IMR-90 (cell line): ENCODE measurements around the gene RNF223. TPM values are rescaled to one million over a fixed set of nuclear protein-coding genes. Genes with fewer than 3 reads are reported as not detected.

ENCODE experiments used
- ATAC-seq: fragments of 200-7000 bp; cut with Tn5 transposase; 2 replicates; pipeline ENCODE4 v1.9.1; 2020; ENCODE audit warnings: low read depth, mild to moderate bottlenecking, moderate library complexity
- BruUV-seq: library from RNA; stranded (reverse); fragments of 400-500 nt; replicated peaks from 2 replicates; lab custom pipeline; 2021; lab: Mats Ljungman, UMichigan
- CTCF ChIA-PET: fragments of 300-600 bp; formaldehyde crosslinking; extraction: SDS; loops from one replicate; lab custom pipeline; 2021; ENCODE audit warnings: antibody characterized with exemption; lab: Yijun Ruan, JAX
- POLR2A ChIA-PET: fragments of 300-600 bp; sonication (Branson Sonifier 250); formaldehyde crosslinking; loops from one replicate; lab custom pipeline; 2022; ENCODE audit warnings: antibody characterized with exemption; ENCODE audit not compliant: unreplicated experiment; lab: Charles Lee
- DNase-seq: peaks from one replicate; pipeline ENCODE4 v3.0.0; 2013
- H2AFZ ChIP-seq: replicated peaks from 2 replicates; pipeline ENCODE3; 2013; ENCODE audit warnings: low read length, mild to moderate bottlenecking; ENCODE audit not compliant: poor library complexity
- H2AK5ac ChIP-seq: 2 replicates; pipeline ENCODE4 v1.6.1; 2013; ENCODE audit warnings: low read depth, low read length, inconsistent platforms
- H2AK9ac ChIP-seq: replicated peaks from 2 replicates; pipeline ENCODE3; 2013; ENCODE audit warnings: mild to moderate bottlenecking, low read depth, low read length, moderate library complexity; ENCODE audit not compliant: poor library complexity
- H2BK120ac ChIP-seq: 2 replicates; pipeline ENCODE4 v1.6.1; 2013; ENCODE audit warnings: low read depth, low read length, inconsistent platforms
- H2BK15ac ChIP-seq: 3 replicates; pipeline ENCODE4 v1.6.1; 2013; ENCODE audit warnings: low read depth, low read length, inconsistent platforms
- H2BK20ac ChIP-seq: 2 replicates; pipeline ENCODE4 v1.6.1; 2013; ENCODE audit warnings: low read depth, mild to moderate bottlenecking, inconsistent platforms, low read length, moderate library complexity
- H2BK5ac ChIP-seq: 2 replicates; pipeline ENCODE4 v1.6.1; 2013; ENCODE audit warnings: mild to moderate bottlenecking, low read depth, low read length, inconsistent platforms; ENCODE audit not compliant: poor library complexity, severe bottlenecking
- H3K14ac ChIP-seq: replicated peaks from 2 replicates; pipeline ENCODE4 v1.6.1; 2013; ENCODE audit warnings: low read depth, low read length, inconsistent platforms
- H3K18ac ChIP-seq: 2 replicates; pipeline ENCODE4 v1.6.1; 2013; ENCODE audit warnings: low read depth, low read length, control low read depth
- H3K23ac ChIP-seq: 2 replicates; pipeline ENCODE4 v1.6.1; 2013; ENCODE audit warnings: low read depth, low read length, inconsistent platforms
- H3K27ac ChIP-seq: 2 replicates; pipeline ENCODE4 v1.5.1; 2013; ENCODE audit warnings: mild to moderate bottlenecking, control low read depth, low read length; ENCODE audit not compliant: insufficient read depth
- H3K27me3 ChIP-seq: 2 replicates; pipeline ENCODE4 v1.6.1; 2013; ENCODE audit warnings: low read length; ENCODE audit not compliant: control insufficient read depth, insufficient read depth
- H3K36me3 ChIP-seq: 2 replicates; pipeline ENCODE4 v1.6.1; 2013; ENCODE audit warnings: low read length, mixed read lengths; ENCODE audit not compliant: control insufficient read depth, insufficient read depth
- H3K4ac ChIP-seq: 2 replicates; pipeline ENCODE4 v1.6.1; 2013; ENCODE audit warnings: low read depth, low read length, inconsistent platforms
- H3K4me1 ChIP-seq: 2 replicates; pipeline ENCODE4 v1.6.1; 2013; ENCODE audit warnings: low read length, mixed read lengths; ENCODE audit not compliant: control insufficient read depth, insufficient read depth
- H3K4me2 ChIP-seq: 2 replicates; pipeline ENCODE4 v1.6.1; 2013; ENCODE audit warnings: low read depth, mild to moderate bottlenecking, control low read depth, low read length, moderate library complexity
- H3K4me3 ChIP-seq: 2 replicates; pipeline ENCODE4 v1.5.1; 2013; ENCODE audit warnings: low read depth, mild to moderate bottlenecking, control low read depth, low read length, moderate library complexity; ENCODE audit not compliant: insufficient read depth
- H3K56ac ChIP-seq: 2 replicates; pipeline ENCODE4 v1.6.1; 2013; ENCODE audit warnings: low read length, inconsistent platforms; ENCODE audit not compliant: insufficient read depth; ENCODE audit errors: extremely low read depth
- H3K79me1 ChIP-seq, 2 experiments: 2 replicates each; pipeline ENCODE4 v1.6.1; 2013; ENCODE audit warnings: low read length in 2 of 2, inconsistent platforms in 1 of 2, low read depth in 1 of 2
- H3K9ac ChIP-seq: 2 replicates; pipeline ENCODE4 v1.6.1; 2013; ENCODE audit warnings: low read depth, low read length, control low read depth
- H3K9me1 ChIP-seq: 2 replicates; pipeline ENCODE4 v1.6.1; 2013; ENCODE audit warnings: low read length, inconsistent platforms; ENCODE audit not compliant: insufficient read depth
- H3K9me3 ChIP-seq: 2 replicates; pipeline ENCODE4 v1.6.1; 2013; ENCODE audit warnings: low read length; ENCODE audit not compliant: control insufficient read depth, insufficient read depth
- H4K20me1 ChIP-seq: 2 replicates; pipeline ENCODE4 v1.6.1; 2013; ENCODE audit warnings: low read length, inconsistent platforms; ENCODE audit not compliant: insufficient read depth
- H4K5ac ChIP-seq: 2 replicates; pipeline ENCODE4 v1.6.1; 2013; ENCODE audit warnings: mild to moderate bottlenecking, low read depth, low read length, control low read depth
- H4K8ac ChIP-seq, 2 experiments: 2 replicates each; pipeline ENCODE4 v1.6.1; 2013; ENCODE audit warnings: low read depth in 2 of 2, low read length in 2 of 2, control low read depth in 1 of 2, inconsistent platforms in 1 of 2
- H4K91ac ChIP-seq: 2 replicates; pipeline ENCODE4 v1.6.1; 2013; ENCODE audit warnings: low read depth, low read length, inconsistent platforms; ENCODE audit not compliant: insufficient read depth
- CEBPB ChIP-seq: IDR thresholded peaks from 2 replicates; pipeline ENCODE4 v1.6.1; 2012; ENCODE audit warnings: low read depth, low read length, improper control_type of control experiment
- CHD1 ChIP-seq: IDR thresholded peaks from 2 replicates; pipeline ENCODE4 v1.6.1; 2012; ENCODE audit warnings: low read depth, low read length, improper control_type of control experiment
- FOS ChIP-seq: fragments of 150-350 bp; IDR thresholded peaks from 2 replicates; pipeline ENCODE4 v1.6.1; 2016; ENCODE audit warnings: low read depth, low read length
- MAFK ChIP-seq: IDR thresholded peaks from 2 replicates; pipeline ENCODE4 v1.6.1; 2012; ENCODE audit warnings: low read depth, low read length, improper control_type of control experiment
- MAZ ChIP-seq: IDR thresholded peaks from 2 replicates; pipeline ENCODE4 v1.6.1; 2012; ENCODE audit warnings: low read depth, mild to moderate bottlenecking, low read length, improper control_type of control experiment, moderate library complexity, borderline replicate concordance
- MXI1 ChIP-seq: IDR thresholded peaks from 2 replicates; pipeline ENCODE4 v1.6.1; 2012; ENCODE audit warnings: low read depth, mild to moderate bottlenecking, low read length, moderate library complexity, borderline replicate concordance
- NFE2L2 ChIP-seq: fragments of 150-350 bp; IDR thresholded peaks from 2 replicates; pipeline ENCODE4 v1.6.1; 2016; ENCODE audit warnings: low read depth, mild to moderate bottlenecking, low read length
- POLR2A ChIP-seq: IDR thresholded peaks from 2 replicates; pipeline ENCODE4 v1.6.1; 2012; ENCODE audit warnings: mild to moderate bottlenecking, low read depth, low read length
- RAD21 ChIP-seq: IDR thresholded peaks from 2 replicates; pipeline ENCODE4 v1.6.1; 2012; ENCODE audit warnings: low read length, improper control_type of control experiment
- RCOR1 ChIP-seq: IDR thresholded peaks from 2 replicates; pipeline ENCODE4 v1.6.1; 2012; ENCODE audit warnings: mild to moderate bottlenecking, low read length, improper control_type of control experiment; ENCODE audit not compliant: insufficient replicate concordance
- SMC3 ChIP-seq: fragments of 150-350 bp; IDR thresholded peaks from 2 replicates; pipeline ENCODE4 v1.6.1; 2016; ENCODE audit warnings: low read depth, mild to moderate bottlenecking, antibody characterized with exemption, low read length, moderate library complexity
- WGBS, 2 experiments: methylation state at CpG; one replicate each; pipeline versions ENCODE4 v1.1.5 to v1.1.7; 2013; ENCODE audit warnings: missing lambda C conversion rate in 2 of 2; ENCODE audit not compliant: insufficient read length in 1 of 2; ENCODE audit errors: extremely low coverage in 2 of 2; 5-methylcytosine and 5-hydroxymethylcytosine counted together
- dilution Hi-C: fragments of 300-500 bp; cut with HindIII; formaldehyde crosslinking; loops from one replicate; pipeline ENCODE4 v1.14.3; 2018; ENCODE audit warnings: low sequenced_read_pairs; ENCODE audit not compliant: unreplicated experiment
- in situ Hi-C: fragments of 300-500 bp; cut with MboI; formaldehyde crosslinking; loops from 3 replicates; pipeline ENCODE4 v1.14.3; 2019; ENCODE audit warnings: low sequenced_read_pairs, inconsistent platforms, mixed read lengths
- intact Hi-C: fragments of 100-400 bp; cut with micrococcal nuclease; formaldehyde crosslinking; loops from 2 replicates; pipeline ENCODE4 v1.10.0; 2022
- polyA plus RNA-seq, 3 experiments: library from polyadenylated mRNA; depleted of rRNA; stranded (reverse); fragments of >200 nt; gene quantifications; 2 replicates each; pipeline ENCODE4 v1.2.3, GENCODE V29; 2012; ENCODE audit warnings: low replicate concordance in 1 of 3
- total RNA-seq: library from RNA; depleted of rRNA; stranded (reverse); fragments of >200 nt; gene quantifications from 2 replicates; pipeline ENCODE4 v1.2.3, GENCODE V29; 2012
- TF ChIP-seq, protein P1 (sequence below): fragments of 150-350 bp; IDR thresholded peaks from 2 replicates; pipeline ENCODE4 v1.6.1; 2017; ENCODE audit warnings: mild to moderate bottlenecking, antibody characterized with exemption, low read length, low read depth
- TF ChIP-seq, protein P2 (sequence below): conservative IDR thresholded peaks from 2 replicates; pipeline ENCODE4 v1.5.1; 2012; ENCODE audit warnings: mild to moderate bottlenecking, low read depth, low read length, improper control_type of control experiment
- TF ChIP-seq, protein P3 (sequence below): fragments of 150-350 bp; IDR thresholded peaks from 2 replicates; pipeline ENCODE4 v1.6.1; 2016; ENCODE audit warnings: low read depth, mild to moderate bottlenecking, low read length, moderate library complexity, borderline replicate concordance

RNF223 gene
- total and polyA plus RNA-seq, 2 of the 4 experiments (the other 2 are of a cell fraction), result not detected

DNA sequence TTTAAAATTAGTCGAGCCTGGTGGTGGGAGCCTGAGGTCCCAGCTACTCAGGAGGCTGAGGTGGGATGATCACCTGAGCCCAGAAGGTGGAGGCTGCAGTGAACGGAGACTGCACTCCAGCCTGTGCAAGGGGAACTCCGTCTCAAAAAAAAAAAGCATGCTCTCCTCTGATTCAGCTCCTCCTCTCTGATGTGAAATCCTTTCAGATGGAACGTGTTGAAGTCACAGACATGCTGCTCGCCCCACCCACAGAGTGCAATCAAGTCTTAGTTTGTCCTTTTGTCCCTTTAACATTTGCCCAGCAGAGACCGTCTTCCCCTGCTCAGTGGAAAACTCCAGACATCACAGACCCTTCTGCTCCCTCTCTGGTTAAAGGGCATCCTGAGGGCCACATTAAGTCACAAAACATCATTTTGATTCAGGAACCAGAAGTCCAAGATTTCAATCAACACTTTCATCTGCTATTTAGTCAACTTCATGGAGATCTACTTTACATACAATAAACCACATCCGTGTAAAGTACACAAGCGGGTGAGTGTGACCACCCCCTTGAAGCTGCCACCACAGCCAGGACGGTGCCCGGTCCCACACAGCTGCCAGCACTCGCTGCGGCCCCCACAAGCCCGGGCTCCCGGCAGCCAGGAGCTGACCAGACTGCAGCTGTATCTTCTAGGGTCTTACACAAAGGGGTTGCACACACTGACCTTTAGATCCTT, 18.9 kb upstream of the RNF223 start:
- no peak overlapping the region for H3K14ac ChIP-seq
- BruUV-seq, result no TSS peak
- H3K4me2 ChIP-seq, result no peak overlapping the region
- no peak overlapping the region for H3K4ac ChIP-seq
- POLR2A ChIA-PET, result no interaction called here
- no peaks in the 10 kb centered on the region for H3K36me3 ChIP-seq
- H2BK20ac ChIP-seq, result no peak overlapping the region
- H3K9me1 ChIP-seq, result 0 out of 2 replicates have a peak, but pooled peaks cover 3% of the 10 kb centered on the region
- H4K91ac ChIP-seq, result no peak overlapping the region
- no peak overlapping the region for H3K56ac ChIP-seq
- no peaks in the 10 kb centered on the region for H3K4me1 ChIP-seq
- H3K79me1 ChIP-seq, result no peaks in the 10 kb centered on the region
- H2BK15ac ChIP-seq, result no peak overlapping the region
- no peak overlapping the region for H2AFZ ChIP-seq
- H2AK5ac ChIP-seq, result no peak overlapping the region
- no peak for DNase-seq
- H4K8ac ChIP-seq, result no peak overlapping the region
- WGBS, 2 experiments, result 93% methylated on average over 8 of the region's 14 CpGs; no CpG with 5 or more reads in 1 of the 2 experiments
- no peak overlapping the region for H3K23ac ChIP-seq
- no peak overlapping the region for H2BK120ac ChIP-seq
- no peaks in the 10 kb centered on the region for H3K27me3 ChIP-seq
- no peak for ATAC-seq
- dilution Hi-C loops, result no loop called here
- CTCF ChIA-PET, result no interaction called here
- H3K18ac ChIP-seq, result no peak overlapping the region
- H2BK5ac ChIP-seq, result no peak overlapping the region
- no peak overlapping the region for H2AK9ac ChIP-seq
- TF ChIP-seq SMC3 (no peak), MXI1 (no peak), CHD1 (no peak), POLR2A (no peak), FOS (no peak), MAFK (no peak), RCOR1 (no peak), NFE2L2 (no peak), RAD21 (no peak), CEBPB (no peak), MAZ (no peak)
- TF ChIP-seq, protein P1, sequence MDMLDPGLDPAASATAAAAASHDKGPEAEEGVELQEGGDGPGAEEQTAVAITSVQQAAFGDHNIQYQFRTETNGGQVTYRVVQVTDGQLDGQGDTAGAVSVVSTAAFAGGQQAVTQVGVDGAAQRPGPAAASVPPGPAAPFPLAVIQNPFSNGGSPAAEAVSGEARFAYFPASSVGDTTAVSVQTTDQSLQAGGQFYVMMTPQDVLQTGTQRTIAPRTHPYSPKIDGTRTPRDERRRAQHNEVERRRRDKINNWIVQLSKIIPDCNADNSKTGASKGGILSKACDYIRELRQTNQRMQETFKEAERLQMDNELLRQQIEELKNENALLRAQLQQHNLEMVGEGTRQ, result no peak
- TF ChIP-seq, protein P2, sequence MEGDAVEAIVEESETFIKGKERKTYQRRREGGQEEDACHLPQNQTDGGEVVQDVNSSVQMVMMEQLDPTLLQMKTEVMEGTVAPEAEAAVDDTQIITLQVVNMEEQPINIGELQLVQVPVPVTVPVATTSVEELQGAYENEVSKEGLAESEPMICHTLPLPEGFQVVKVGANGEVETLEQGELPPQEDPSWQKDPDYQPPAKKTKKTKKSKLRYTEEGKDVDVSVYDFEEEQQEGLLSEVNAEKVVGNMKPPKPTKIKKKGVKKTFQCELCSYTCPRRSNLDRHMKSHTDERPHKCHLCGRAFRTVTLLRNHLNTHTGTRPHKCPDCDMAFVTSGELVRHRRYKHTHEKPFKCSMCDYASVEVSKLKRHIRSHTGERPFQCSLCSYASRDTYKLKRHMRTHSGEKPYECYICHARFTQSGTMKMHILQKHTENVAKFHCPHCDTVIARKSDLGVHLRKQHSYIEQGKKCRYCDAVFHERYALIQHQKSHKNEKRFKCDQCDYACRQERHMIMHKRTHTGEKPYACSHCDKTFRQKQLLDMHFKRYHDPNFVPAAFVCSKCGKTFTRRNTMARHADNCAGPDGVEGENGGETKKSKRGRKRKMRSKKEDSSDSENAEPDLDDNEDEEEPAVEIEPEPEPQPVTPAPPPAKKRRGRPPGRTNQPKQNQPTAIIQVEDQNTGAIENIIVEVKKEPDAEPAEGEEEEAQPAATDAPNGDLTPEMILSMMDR, result no peak
- TF ChIP-seq, protein P3, sequence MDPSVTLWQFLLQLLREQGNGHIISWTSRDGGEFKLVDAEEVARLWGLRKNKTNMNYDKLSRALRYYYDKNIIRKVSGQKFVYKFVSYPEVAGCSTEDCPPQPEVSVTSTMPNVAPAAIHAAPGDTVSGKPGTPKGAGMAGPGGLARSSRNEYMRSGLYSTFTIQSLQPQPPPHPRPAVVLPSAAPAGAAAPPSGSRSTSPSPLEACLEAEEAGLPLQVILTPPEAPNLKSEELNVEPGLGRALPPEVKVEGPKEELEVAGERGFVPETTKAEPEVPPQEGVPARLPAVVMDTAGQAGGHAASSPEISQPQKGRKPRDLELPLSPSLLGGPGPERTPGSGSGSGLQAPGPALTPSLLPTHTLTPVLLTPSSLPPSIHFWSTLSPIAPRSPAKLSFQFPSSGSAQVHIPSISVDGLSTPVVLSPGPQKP, result no peak
- H3K27ac ChIP-seq, result no peak overlapping the region
- intact Hi-C loops, result no loop called here
- H4K20me1 ChIP-seq, result no peaks in the 10 kb centered on the region
- no peak overlapping the region for H3K4me3 ChIP-seq
- no peak overlapping the region for H3K9ac ChIP-seq
- in situ Hi-C loops, result no loop called here
- no peak overlapping the region for H4K5ac ChIP-seq
- no peaks in the 10 kb centered on the region for H3K9me3 ChIP-seq
